ENCODE results near the gene TFF1.

GRCh38 chr21:42395302-42395701, 29.0 kb upstream of the TFF1 start:
- TF ChIP-seq EZH2phosphoT487 (IDR thresholded peaks at IDR 0.05; ENCODE audit: borderline replicate concordance): no peak
- TF ChIP-seq CTCF (conservative IDR thresholded peaks at IDR 0.05; ENCODE audit: low read length): no peak

All from Loucy (cell line).